Measurements from ENCODE around the gene RAB27A. TPM values are rescaled to one million over a fixed set of nuclear protein-coding genes. Genes with fewer than 3 reads are reported as not detected.

RAB27A gene
- total RNA-seq, 1 experiment from 2014 or later = 4.7 TPM

DNA sequence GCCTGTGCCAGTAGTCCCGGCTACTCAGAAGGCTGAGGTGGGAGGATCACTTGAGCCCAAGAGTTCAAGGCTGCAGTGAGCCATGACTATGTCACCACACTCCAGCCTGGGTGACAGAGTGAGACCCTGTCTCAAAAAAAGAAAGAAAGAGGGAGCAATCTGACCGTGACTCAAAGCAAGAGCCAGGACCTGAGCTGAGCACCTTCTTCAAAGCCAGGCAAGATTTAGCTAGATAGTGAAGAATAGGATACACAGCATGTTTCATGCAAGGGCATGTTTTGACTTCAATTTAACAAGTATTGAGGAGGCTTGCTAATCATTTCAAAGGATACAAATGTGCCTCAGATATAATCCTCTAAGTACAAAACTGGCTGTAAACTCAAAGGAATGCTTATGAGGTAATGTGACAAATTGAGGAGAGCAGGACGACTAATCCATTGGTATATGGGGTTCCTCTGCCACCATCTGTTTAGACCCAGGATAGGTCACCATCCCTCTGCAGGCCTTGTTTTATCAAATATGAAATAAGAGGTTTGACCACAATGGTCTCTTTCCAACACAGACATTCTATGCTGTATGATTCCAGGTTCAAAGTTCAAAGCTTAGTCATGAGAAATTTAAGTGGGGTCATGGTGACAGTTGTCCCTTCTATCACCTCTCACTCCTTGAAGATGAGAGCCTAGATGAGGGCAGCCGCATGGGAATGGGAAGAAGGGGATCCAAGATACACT lies 33.2 kb downstream of the RAB27A start:
- no peak overlapping the region for H3K4me3 Mint-ChIP-seq
- H3K27me3 Mint-ChIP-seq (ENCODE audit: low read depth) = no peaks in the 10 kb centered on the region; the same call in 1 of the 2 replicates
- ATAC-seq (no peak), DNase-seq (ENCODE audit: low spot score) (no peak)
- H3K9me3 Mint-ChIP-seq = peaks cover 5% of the 10 kb centered on the region; the same call in 1 of the 2 replicates
- H3K4me1 Mint-ChIP-seq = no peaks in the 10 kb centered on the region
- ChIA-PET POLR2A (no interaction called here), CTCF (no interaction called here)
- H3K36me3 Mint-ChIP-seq = no peaks in the 10 kb centered on the region
- TF ChIP-seq CBFB (CRISPR knock-in tag; IDR thresholded peaks at IDR 0.05; ENCODE audit: low read depth) (no peak), NR2C2 (CRISPR knock-in tag; IDR thresholded peaks at IDR 0.05) (no peak)
- TF ChIP-seq, protein P1, sequence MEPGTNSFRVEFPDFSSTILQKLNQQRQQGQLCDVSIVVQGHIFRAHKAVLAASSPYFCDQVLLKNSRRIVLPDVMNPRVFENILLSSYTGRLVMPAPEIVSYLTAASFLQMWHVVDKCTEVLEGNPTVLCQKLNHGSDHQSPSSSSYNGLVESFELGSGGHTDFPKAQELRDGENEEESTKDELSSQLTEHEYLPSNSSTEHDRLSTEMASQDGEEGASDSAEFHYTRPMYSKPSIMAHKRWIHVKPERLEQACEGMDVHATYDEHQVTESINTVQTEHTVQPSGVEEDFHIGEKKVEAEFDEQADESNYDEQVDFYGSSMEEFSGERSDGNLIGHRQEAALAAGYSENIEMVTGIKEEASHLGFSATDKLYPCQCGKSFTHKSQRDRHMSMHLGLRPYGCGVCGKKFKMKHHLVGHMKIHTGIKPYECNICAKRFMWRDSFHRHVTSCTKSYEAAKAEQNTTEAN (CRISPR knock-in tag; IDR thresholded peaks at IDR 0.05) = no peak
- H3K27ac Mint-ChIP-seq = no peak overlapping the region

DNA sequence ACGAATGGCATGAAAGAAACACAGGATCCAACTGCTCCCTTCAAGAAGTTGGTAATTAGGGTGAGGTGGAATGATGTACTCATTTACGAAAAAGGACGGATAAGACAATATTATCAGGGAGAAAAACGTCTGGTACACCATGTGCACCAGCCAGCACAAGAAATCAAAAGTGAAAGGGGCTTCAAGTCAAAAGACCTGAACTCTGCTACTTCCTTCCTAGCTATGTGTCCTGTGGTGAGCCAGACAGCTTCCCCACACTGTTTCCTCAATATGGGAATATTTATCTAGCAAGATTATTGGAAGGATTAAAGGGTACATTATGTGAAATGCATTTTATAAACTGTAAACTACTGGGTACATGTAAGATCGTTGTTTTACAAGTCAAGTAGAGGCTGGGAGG lies 33.9 kb downstream of the RAB27A start:
- no peak for DNase-seq (ENCODE audit: low spot score)
- Mint-ChIP-seq H3K4me1 (no peaks in the 10 kb centered on the region), H3K4me3 (no peak overlapping the region), H3K27me3 (ENCODE audit: low read depth) (no peaks in the 10 kb centered on the region; the same call in 1 of the 2 replicates), H3K27ac (no peak overlapping the region; the same call in 1 of the 2 replicates), H3K36me3 (no peaks in the 10 kb centered on the region), H3K9me3 (peaks cover 5% of the 10 kb centered on the region; the same call in 1 of the 2 replicates)
- CTCF ChIA-PET = no interaction called here
- POLR2A ChIA-PET = no interaction called here
- TF ChIP-seq, protein P2, sequence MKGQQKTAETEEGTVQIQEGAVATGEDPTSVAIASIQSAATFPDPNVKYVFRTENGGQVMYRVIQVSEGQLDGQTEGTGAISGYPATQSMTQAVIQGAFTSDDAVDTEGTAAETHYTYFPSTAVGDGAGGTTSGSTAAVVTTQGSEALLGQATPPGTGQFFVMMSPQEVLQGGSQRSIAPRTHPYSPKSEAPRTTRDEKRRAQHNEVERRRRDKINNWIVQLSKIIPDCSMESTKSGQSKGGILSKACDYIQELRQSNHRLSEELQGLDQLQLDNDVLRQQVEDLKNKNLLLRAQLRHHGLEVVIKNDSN (CRISPR knock-in tag; IDR thresholded peaks at IDR 0.05) = no peak
- TF ChIP-seq TEAD4 (CRISPR knock-in tag; IDR thresholded peaks at IDR 0.05) (no peak), NFATC4 (CRISPR knock-in tag; IDR thresholded peaks at IDR 0.05) (no peak)
- TF ChIP-seq, protein P3, sequence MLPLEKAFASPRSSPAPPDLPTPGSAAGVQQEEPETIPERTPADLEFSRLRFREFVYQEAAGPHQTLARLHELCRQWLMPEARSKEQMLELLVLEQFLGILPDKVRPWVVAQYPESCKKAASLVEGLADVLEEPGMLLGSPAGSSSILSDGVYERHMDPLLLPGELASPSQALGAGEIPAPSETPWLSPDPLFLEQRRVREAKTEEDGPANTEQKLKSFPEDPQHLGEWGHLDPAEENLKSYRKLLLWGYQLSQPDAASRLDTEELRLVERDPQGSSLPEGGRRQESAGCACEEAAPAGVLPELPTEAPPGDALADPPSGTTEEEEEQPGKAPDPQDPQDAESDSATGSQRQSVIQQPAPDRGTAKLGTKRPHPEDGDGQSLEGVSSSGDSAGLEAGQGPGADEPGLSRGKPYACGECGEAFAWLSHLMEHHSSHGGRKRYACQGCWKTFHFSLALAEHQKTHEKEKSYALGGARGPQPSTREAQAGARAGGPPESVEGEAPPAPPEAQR (CRISPR knock-in tag; IDR thresholded peaks at IDR 0.05) = no peak
- no peak for ATAC-seq

DNA sequence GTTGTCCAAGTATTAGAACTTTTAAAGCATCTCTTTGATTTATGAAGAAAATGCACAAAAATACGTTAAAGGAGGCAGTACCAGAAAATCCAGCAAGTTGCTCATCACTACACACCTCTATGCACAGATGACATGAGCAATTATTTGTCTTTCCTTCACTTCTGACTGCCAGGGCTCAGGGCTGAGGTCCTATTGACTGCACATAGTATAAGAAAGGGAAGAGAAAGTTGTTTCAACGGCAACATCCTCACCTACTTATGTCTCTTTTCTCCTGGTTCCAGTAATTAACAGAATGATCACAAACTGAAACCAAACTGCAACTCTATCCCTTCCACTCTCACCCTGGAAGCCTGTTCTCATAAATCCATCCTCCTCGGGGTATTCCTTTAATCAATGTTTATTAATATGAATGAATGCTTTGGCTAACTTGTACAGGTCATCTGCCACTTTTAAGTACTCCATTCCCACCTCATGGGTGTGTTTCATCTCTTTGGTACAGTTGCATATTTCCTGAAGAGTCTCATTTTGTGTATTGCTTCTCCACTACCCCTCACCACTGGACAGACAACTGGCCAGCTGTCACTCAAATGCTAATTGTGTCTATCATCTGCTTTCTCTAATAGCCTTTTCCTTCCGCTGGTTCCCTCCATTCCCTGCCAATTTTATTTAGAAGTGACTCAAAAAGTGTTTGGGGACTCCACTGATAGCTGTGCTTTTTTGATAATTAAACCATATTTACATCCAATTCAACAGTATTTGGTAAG lies 34.5 kb downstream of the RAB27A start:
- ChIA-PET CTCF (no interaction called here), POLR2A (no interaction called here)
- no peak overlapping the region; the same call in 1 of the 2 replicates for H3K27ac Mint-ChIP-seq
- TF ChIP-seq, protein P4, sequence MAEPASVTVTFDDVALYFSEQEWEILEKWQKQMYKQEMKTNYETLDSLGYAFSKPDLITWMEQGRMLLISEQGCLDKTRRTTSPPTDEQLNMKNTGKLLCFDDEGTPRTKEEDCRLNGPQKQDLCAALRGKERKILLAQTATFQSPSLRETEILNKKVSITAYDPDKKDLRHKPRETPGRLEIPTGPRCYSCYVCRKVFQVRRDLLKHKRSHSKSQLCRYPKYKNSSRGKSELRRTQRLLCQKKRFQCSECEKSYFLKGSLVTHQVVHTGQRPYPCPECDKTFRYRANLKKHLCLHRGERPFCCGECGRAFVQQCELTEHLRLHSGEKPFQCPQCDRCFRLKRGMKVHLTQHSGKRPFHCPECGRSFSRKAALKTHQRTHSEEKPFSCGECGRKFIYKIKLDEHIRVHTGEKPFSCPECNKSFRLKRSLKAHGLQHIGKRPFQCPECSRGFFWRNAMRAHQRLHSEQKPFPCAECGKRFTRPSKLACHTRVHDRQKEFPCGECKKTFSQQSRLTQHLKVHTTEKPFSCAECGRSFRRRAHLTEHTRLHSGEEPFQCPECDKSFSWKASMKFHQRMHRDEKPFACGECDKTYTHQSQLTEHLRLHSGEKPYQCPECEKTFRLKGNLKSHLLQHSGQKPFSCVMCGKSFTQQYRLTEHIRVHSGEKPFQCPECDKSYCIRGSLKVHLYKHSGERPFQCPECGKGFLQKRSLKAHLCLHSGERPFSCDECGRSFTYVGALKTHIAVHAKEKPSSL (CRISPR knock-in tag; conservative IDR thresholded peaks at IDR 0.05) = no peak
- TF ChIP-seq, protein P5, sequence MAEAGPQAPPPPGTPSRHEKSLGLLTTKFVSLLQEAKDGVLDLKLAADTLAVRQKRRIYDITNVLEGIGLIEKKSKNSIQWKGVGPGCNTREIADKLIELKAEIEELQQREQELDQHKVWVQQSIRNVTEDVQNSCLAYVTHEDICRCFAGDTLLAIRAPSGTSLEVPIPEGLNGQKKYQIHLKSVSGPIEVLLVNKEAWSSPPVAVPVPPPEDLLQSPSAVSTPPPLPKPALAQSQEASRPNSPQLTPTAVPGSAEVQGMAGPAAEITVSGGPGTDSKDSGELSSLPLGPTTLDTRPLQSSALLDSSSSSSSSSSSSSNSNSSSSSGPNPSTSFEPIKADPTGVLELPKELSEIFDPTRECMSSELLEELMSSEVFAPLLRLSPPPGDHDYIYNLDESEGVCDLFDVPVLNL (CRISPR knock-in tag; IDR thresholded peaks at IDR 0.05; ENCODE audit: borderline replicate concordance, low read depth) = no peak
- no peak for TF ChIP-seq FOXJ3 (CRISPR knock-in tag; IDR thresholded peaks at IDR 0.05; ENCODE audit: borderline replicate concordance)
- TF ChIP-seq ZNF396 (CRISPR knock-in tag; IDR thresholded peaks at IDR 0.05; ENCODE audit: borderline replicate concordance) = no peak
- TF ChIP-seq ESRRA (CRISPR knock-in tag; IDR thresholded peaks at IDR 0.05; ENCODE audit: borderline replicate concordance) = no peak
- TF ChIP-seq, protein P6, sequence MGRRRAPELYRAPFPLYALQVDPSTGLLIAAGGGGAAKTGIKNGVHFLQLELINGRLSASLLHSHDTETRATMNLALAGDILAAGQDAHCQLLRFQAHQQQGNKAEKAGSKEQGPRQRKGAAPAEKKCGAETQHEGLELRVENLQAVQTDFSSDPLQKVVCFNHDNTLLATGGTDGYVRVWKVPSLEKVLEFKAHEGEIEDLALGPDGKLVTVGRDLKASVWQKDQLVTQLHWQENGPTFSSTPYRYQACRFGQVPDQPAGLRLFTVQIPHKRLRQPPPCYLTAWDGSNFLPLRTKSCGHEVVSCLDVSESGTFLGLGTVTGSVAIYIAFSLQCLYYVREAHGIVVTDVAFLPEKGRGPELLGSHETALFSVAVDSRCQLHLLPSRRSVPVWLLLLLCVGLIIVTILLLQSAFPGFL (CRISPR knock-in tag; IDR thresholded peaks at IDR 0.05; ENCODE audit: borderline replicate concordance) = no peak
- TF ChIP-seq, protein P7, sequence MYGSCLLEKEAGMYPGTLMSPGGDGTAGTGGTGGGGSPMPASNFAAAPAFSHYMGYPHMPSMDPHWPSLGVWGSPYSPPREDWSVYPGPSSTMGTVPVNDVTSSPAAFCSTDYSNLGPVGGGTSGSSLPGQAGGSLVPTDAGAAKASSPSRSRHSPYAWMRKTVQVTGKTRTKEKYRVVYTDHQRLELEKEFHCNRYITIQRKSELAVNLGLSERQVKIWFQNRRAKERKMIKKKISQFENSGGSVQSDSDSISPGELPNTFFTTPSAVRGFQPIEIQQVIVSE (CRISPR knock-in tag; IDR thresholded peaks at IDR 0.05; ENCODE audit: borderline replicate concordance) = no peak
- TF ChIP-seq ZNF423 (CRISPR knock-in tag; IDR thresholded peaks at IDR 0.05) = no peak
- TF ChIP-seq PRRX2 (CRISPR knock-in tag; IDR thresholded peaks at IDR 0.05) = no peak
- TF ChIP-seq KAT7 (CRISPR knock-in tag; IDR thresholded peaks at IDR 0.05; ENCODE audit: borderline replicate concordance) = no peak
- TF ChIP-seq NFYB (CRISPR knock-in tag; conservative IDR thresholded peaks at IDR 0.05; ENCODE audit: low read depth) = no peak
- TF ChIP-seq TEAD4 (CRISPR knock-in tag; IDR thresholded peaks at IDR 0.05) = no peak
- TF ChIP-seq NR1H2 (CRISPR knock-in tag; IDR thresholded peaks at IDR 0.05) = no peak

More for the DNA sequence above, 34.5 kb downstream of the RAB27A start:
- Mint-ChIP-seq H3K4me3 (no peak overlapping the region), H3K36me3 (no peaks in the 10 kb centered on the region), H3K9me3 (peaks cover 5% of the 10 kb centered on the region; the same call in 1 of the 2 replicates), H3K4me1 (no peaks in the 10 kb centered on the region), H3K27me3 (ENCODE audit: low read depth) (no peaks in the 10 kb centered on the region; the same call in 1 of the 2 replicates)
- no peak for DNase-seq (ENCODE audit: low spot score)
- ATAC-seq = no peak
